ENCODE data around the gene NCMAP.
A peak's percentile ranks its signal among the peaks of the same experiment; 100 is the strongest.

Gene NCMAP

DNA sequence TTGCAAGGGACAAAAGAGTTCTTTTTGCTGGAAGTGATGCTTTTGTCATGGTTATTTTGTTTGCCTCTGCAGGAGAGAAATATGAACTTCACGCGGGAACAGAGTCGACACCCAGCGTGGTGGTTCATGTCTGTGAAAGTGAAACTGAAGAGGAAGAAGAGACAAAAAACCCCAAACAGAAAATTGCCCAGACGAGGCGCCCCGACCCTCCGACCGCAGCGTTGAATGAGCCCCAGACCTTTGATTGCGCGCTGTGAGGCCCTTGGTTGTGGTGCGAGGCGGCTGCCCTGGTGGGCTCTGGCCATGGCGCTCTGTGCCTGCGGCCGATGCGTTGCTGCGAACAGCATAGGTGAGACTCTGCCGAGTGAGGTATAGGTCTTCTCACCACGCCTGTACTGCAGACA is 20.9 kb upstream of the NCMAP start:
- TF ChIP-seq, protein P1, sequence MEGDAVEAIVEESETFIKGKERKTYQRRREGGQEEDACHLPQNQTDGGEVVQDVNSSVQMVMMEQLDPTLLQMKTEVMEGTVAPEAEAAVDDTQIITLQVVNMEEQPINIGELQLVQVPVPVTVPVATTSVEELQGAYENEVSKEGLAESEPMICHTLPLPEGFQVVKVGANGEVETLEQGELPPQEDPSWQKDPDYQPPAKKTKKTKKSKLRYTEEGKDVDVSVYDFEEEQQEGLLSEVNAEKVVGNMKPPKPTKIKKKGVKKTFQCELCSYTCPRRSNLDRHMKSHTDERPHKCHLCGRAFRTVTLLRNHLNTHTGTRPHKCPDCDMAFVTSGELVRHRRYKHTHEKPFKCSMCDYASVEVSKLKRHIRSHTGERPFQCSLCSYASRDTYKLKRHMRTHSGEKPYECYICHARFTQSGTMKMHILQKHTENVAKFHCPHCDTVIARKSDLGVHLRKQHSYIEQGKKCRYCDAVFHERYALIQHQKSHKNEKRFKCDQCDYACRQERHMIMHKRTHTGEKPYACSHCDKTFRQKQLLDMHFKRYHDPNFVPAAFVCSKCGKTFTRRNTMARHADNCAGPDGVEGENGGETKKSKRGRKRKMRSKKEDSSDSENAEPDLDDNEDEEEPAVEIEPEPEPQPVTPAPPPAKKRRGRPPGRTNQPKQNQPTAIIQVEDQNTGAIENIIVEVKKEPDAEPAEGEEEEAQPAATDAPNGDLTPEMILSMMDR (conservative IDR thresholded peaks at IDR 0.05; ENCODE audit: low read depth, low read length) = no peak
- Histone ChIP-seq H3K36me3 (ENCODE audit: insufficient read depth) (no peaks in the 10 kb centered on the region), H3K79me2 (ENCODE audit: insufficient read depth, low read depth) (no peaks in the 10 kb centered on the region), H3K4me2 (peak overlapping the region; percentile 93), H3K4me1 (ENCODE audit: low read depth, poor library complexity, severe bottlenecking) (peaks cover 39% of the 10 kb centered on the region), H3K9ac (peak overlapping the region; percentile 73), H4K20me1 (ENCODE audit: insufficient read depth) (no peaks in the 10 kb centered on the region), H3K4me3 (IDR thresholded peaks at IDR 0.05; ENCODE audit: insufficient read depth, low read depth, low read length) (peak overlapping the region; percentile 68), H3K27me3 (ENCODE audit: insufficient read depth, low read depth) (no peaks in the 10 kb centered on the region), H3K27ac (peak overlapping the region; percentile 80), H2AFZ (ENCODE audit: low read depth) (peak overlapping the region; percentile 84)

GRCh38 chr1:24535778-24536177 is 20.1 kb upstream of the NCMAP start:
- H3K4me1 ChIP-seq (ENCODE audit: low read depth, poor library complexity, severe bottlenecking) = peaks cover 43% of the 10 kb centered on the region
- TF ChIP-seq, protein P1 (conservative IDR thresholded peaks at IDR 0.05; ENCODE audit: low read depth, low read length) = no peak
- H3K79me2 ChIP-seq (ENCODE audit: insufficient read depth, low read depth) = no peaks in the 10 kb centered on the region
- H3K4me2 ChIP-seq = peak overlapping the region; percentile 93
- H3K4me3 ChIP-seq (IDR thresholded peaks at IDR 0.05; ENCODE audit: insufficient read depth, low read depth, low read length) = peak overlapping the region; percentile 68
- H3K27me3 ChIP-seq (ENCODE audit: insufficient read depth, low read depth) = no peaks in the 10 kb centered on the region
- H2AFZ ChIP-seq (ENCODE audit: low read depth) = no peak overlapping the region; the same call in 1 of the 2 replicates
- peak overlapping the region; percentile 73; the same call in 1 of the 2 replicates for H3K9ac ChIP-seq
- peak overlapping the region; percentile 80; the same call in 1 of the 2 replicates for H3K27ac ChIP-seq
- H3K36me3 ChIP-seq (ENCODE audit: insufficient read depth) = no peaks in the 10 kb centered on the region
- no peaks in the 10 kb centered on the region for H4K20me1 ChIP-seq (ENCODE audit: insufficient read depth)

DNA sequence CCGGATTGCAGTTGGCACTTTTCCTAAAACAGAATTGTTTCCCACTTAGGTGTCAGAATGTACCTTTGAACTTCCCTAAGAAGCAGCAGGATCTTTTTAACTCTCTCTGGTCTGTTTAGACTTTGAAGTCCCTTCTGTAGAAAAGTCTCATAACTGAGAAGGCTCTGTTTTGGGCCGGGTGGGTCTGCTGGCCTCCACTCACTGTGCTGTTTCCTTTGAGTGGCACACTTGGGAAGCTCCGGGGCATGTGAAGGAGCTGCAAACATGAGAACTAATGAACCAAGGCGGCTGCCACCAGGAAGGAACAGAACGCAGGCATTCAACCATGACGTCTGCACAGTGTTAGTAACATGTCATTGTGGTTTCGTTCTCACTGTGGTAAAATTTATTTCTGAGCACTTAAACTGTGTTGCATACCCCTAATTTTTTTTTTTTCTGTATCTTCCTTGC is 19.5 kb upstream of the NCMAP start:
- Histone ChIP-seq H3K4me2 (peak overlapping the region; percentile 93; the same call in 1 of the 2 replicates), H3K4me3 (IDR thresholded peaks at IDR 0.05; ENCODE audit: insufficient read depth, low read depth, low read length) (no peak overlapping the region)

GRCh38 chr1:24540051-24540905 is 15.6 kb upstream of the NCMAP start:
- Histone ChIP-seq H3K9ac (no peak overlapping the region), H3K36me3 (ENCODE audit: insufficient read depth) (no peaks in the 10 kb centered on the region), H3K79me2 (ENCODE audit: insufficient read depth, low read depth) (no peaks in the 10 kb centered on the region), H3K4me2 (no peak overlapping the region), H3K4me1 (ENCODE audit: low read depth, poor library complexity, severe bottlenecking) (peaks cover 39% of the 10 kb centered on the region), H3K4me3 (IDR thresholded peaks at IDR 0.05; ENCODE audit: insufficient read depth, low read depth, low read length) (no peak overlapping the region), H3K27ac (no peak overlapping the region), H3K27me3 (ENCODE audit: insufficient read depth, low read depth) (no peaks in the 10 kb centered on the region), H2AFZ (ENCODE audit: low read depth) (no peak overlapping the region), H4K20me1 (ENCODE audit: insufficient read depth) (no peaks in the 10 kb centered on the region)
- TF ChIP-seq, protein P1 (conservative IDR thresholded peaks at IDR 0.05; ENCODE audit: low read depth, low read length) = no peak

More for the DNA sequence above, 19.5 kb upstream of the NCMAP start:
- Histone ChIP-seq H3K36me3 (ENCODE audit: insufficient read depth) (no peaks in the 10 kb centered on the region), H3K27ac (peak overlapping the region; percentile 19; the same call in 1 of the 2 replicates), H4K20me1 (ENCODE audit: insufficient read depth) (no peaks in the 10 kb centered on the region), H3K9ac (no peak overlapping the region), H2AFZ (ENCODE audit: low read depth) (peak overlapping the region; percentile 21; the same call in 1 of the 2 replicates), H3K79me2 (ENCODE audit: insufficient read depth, low read depth) (no peaks in the 10 kb centered on the region), H3K27me3 (ENCODE audit: insufficient read depth, low read depth) (no peaks in the 10 kb centered on the region), H3K4me1 (ENCODE audit: low read depth, poor library complexity, severe bottlenecking) (peaks cover 49% of the 10 kb centered on the region)
- TF ChIP-seq, protein P1 (conservative IDR thresholded peaks at IDR 0.05; ENCODE audit: low read depth, low read length) = no peak

All from KMS-11 (cell line).